ENCODE measurements around the gene SLIT3.

- TF ChIP-seq POLR2AphosphoS5 (IDR thresholded peaks at IDR 0.05; ENCODE audit: borderline replicate concordance, low read depth, low read length) = no peak
- TF ChIP-seq EZH2 (IDR thresholded peaks at IDR 0.05) = no peak
Observed at GRCh38 chr5:168882283-168882682, 418.7 kb downstream of the SLIT3 start.

Data from SK-N-MC (cell line).